HCT116 (cell line): ENCODE results near the gene PANX3. TPM values are rescaled to one million over a fixed set of nuclear protein-coding genes. Genes with fewer than 3 reads are reported as not detected.

Experiments
- ATAC-seq: fragments of 200-7000 bp; cut with Tn5 transposase; 2 replicates; pipeline ENCODE4 v1.9.1; 2020; ENCODE audit warnings: mild to moderate bottlenecking, moderate library complexity
- BruUV-seq: library from RNA; stranded (reverse); fragments of 400-500 nt; replicated peaks from 2 replicates; lab custom pipeline; 2021; lab: Mats Ljungman, UMichigan
- CTCF ChIA-PET: fragments of 300-600 bp; sonication (Branson Sonifier 250); formaldehyde crosslinking; loops from one replicate; lab custom pipeline; 2021; ENCODE audit warnings: antibody characterized with exemption; lab: Charles Lee
- POLR2A ChIA-PET: fragments of 300-600, 350-600 bp; sonication (Branson Sonifier 250); formaldehyde crosslinking; loops from one replicate; lab custom pipeline; 2021; ENCODE audit warnings: antibody characterized with exemption; lab: Charles Lee
- RAD21 ChIA-PET, 2 experiments: fragments of 300-600 bp; sonication (Branson Sonifier 250); formaldehyde crosslinking; loops; one replicate each; lab custom pipeline; 2023; ENCODE audit warnings: low total read pairs in 2 of 2; ENCODE audit not compliant: uncharacterized antibody in 2 of 2, unreplicated experiment in 2 of 2, low non-redundant PET in 1 of 2; lab: Charles Lee
- DNase-seq: peaks from one replicate; pipeline ENCODE4 v3.0.0-alpha.2; 2010; ENCODE audit warnings: low read depth, low spot score
- H2AFZ ChIP-seq: fragments of 200-600 bp; shearing (Covaris generic), sonication (generic); 2 replicates; pipeline ENCODE4 v1.6.1; 2017; ENCODE audit warnings: low read depth, mixed run types, mixed read lengths, antibody characterized with exemption, low read length; ENCODE audit not compliant: poor library complexity, severe bottlenecking
- H3K27ac ChIP-seq: 2 replicates; pipeline ENCODE4 v1.5.1; 2012; ENCODE audit warnings: low read depth, low read length
- H3K27me3 ChIP-seq: fragments of 200-600 bp; sonication (generic); 2 replicates; pipeline ENCODE4 v1.6.1; 2016; ENCODE audit warnings: mixed run types, low read length, mixed read lengths; ENCODE audit not compliant: insufficient read depth
- H3K36me3 ChIP-seq, 2 experiments: fragments of 200-500 bp in 1 of 2; fragments of 200-600 bp in 1 of 2; sonication (Bioruptor generic) in 1 of 2; sonication (generic) in 1 of 2; 2 replicates each; pipeline versions ENCODE4 v1.5.1 to v1.6.1; 2014 to 2016; ENCODE audit warnings: low read length in 2 of 2, inconsistent platforms in 1 of 2, mixed read lengths in 1 of 2, mixed run types in 1 of 2; ENCODE audit not compliant: insufficient read depth in 2 of 2, control insufficient read depth in 1 of 2
- H3K4me1 ChIP-seq, 2 experiments: fragments of 200-600 bp in 1 of 2; sonication (generic) in 1 of 2; 2 replicates each; pipeline versions ENCODE4 v1.5.1 to v1.6.1; 2012 to 2017; ENCODE audit warnings: low read length in 2 of 2, inconsistent platforms in 1 of 2, mild to moderate bottlenecking in 1 of 2, mixed read lengths in 1 of 2, mixed run types in 1 of 2, moderate library complexity in 1 of 2; ENCODE audit not compliant: insufficient read depth in 2 of 2, control insufficient read depth in 1 of 2
- H3K4me2 ChIP-seq: fragments of 200-600 bp; sonication (generic); 2 replicates; pipeline ENCODE4 v1.6.1; 2017; ENCODE audit warnings: mixed run types, low read length, mixed read lengths
- H3K4me3 ChIP-seq, 2 experiments: fragments of 200-600 bp in 1 of 2; sonication (generic) in 1 of 2; replicated peaks in 1 of 2; 2 replicates each; pipeline ENCODE4 v1.5.1; 2011 to 2016; ENCODE audit warnings: low read length in 2 of 2, control low read depth in 1 of 2, low read depth in 1 of 2, mild to moderate bottlenecking in 1 of 2, mixed read lengths in 1 of 2, mixed run types in 1 of 2
- H3K79me2 ChIP-seq: fragments of 200-600 bp; sonication (generic); 2 replicates; pipeline ENCODE4 v1.6.1; 2017; ENCODE audit warnings: mild to moderate bottlenecking, mixed run types, low read length, moderate library complexity, mixed read lengths; ENCODE audit not compliant: insufficient read depth
- H3K9ac ChIP-seq: fragments of 200-600 bp; sonication (generic); 2 replicates; pipeline ENCODE4 v1.6.1; 2016; ENCODE audit warnings: low read length, mixed read lengths
- H3K9me2 ChIP-seq: fragments of 200-600 bp; sonication (generic), shearing (Covaris generic); 2 replicates; pipeline ENCODE4 v1.6.1; 2017; ENCODE audit warnings: mixed run types, mild to moderate bottlenecking, moderate library complexity; ENCODE audit not compliant: insufficient read depth
- H3K9me3 ChIP-seq, 2 experiments: fragments of 200-500 bp in 1 of 2; fragments of 200-600 bp in 1 of 2; sonication (Bioruptor generic) in 1 of 2; sonication (generic) in 1 of 2; 2 replicates each; pipeline ENCODE4 v1.6.1; 2014 to 2017; ENCODE audit warnings: low read length in 2 of 2, mixed read lengths in 2 of 2, inconsistent platforms in 1 of 2, low read depth in 1 of 2, mild to moderate bottlenecking in 1 of 2, mixed run types in 1 of 2, moderate library complexity in 1 of 2; ENCODE audit not compliant: control insufficient read depth in 1 of 2, insufficient read depth in 1 of 2
- H4K20me1 ChIP-seq: fragments of 200-600 bp; sonication (generic), shearing (Covaris generic); 2 replicates; pipeline ENCODE4 v1.6.1; 2017; ENCODE audit warnings: mixed run types, mild to moderate bottlenecking, moderate library complexity; ENCODE audit not compliant: insufficient read depth
- ATF3 ChIP-seq: IDR thresholded peaks from 2 replicates; pipeline ENCODE4 v1.6.1; 2012
- CEBPB ChIP-seq: IDR thresholded peaks from 2 replicates; pipeline ENCODE4 v1.6.1; 2012; ENCODE audit warnings: low read depth
- CTCF ChIP-seq, 3 experiments: fragments of 200-600 bp in 1 of 3; sonication (generic) in 1 of 3; IDR thresholded peaks in 2 of 3; conservative IDR thresholded peaks in 1 of 3; 2 replicates each; pipeline ENCODE4 v1.5.1; 2012 to 2017; ENCODE audit warnings: low read depth in 2 of 3, low read length in 2 of 3, antibody characterized with exemption in 1 of 3, borderline replicate concordance in 1 of 3, control low read depth in 1 of 3, mild to moderate bottlenecking in 1 of 3, mixed read lengths in 1 of 3, mixed run types in 1 of 3, moderate library complexity in 1 of 3; ENCODE audit not compliant: insufficient read depth in 1 of 3
- JUND ChIP-seq: IDR thresholded peaks from 2 replicates; pipeline ENCODE4 v1.6.1; 2012
- MAX ChIP-seq: IDR thresholded peaks from 2 replicates; pipeline ENCODE4 v1.6.1; 2012
- POLR2A ChIP-seq: IDR thresholded peaks from 2 replicates; pipeline ENCODE4 v1.7.0; 2011; ENCODE audit warnings: borderline replicate concordance; ENCODE audit not compliant: insufficient read depth, insufficient read length; ENCODE audit errors: extremely low read depth
- POLR2AphosphoS5 ChIP-seq: IDR thresholded peaks from 2 replicates; pipeline ENCODE4 v1.6.1; 2011; ENCODE audit warnings: mild to moderate bottlenecking, low read depth, low read length, moderate library complexity
- RAD21 ChIP-seq: IDR thresholded peaks from 2 replicates; pipeline ENCODE4 v1.6.1; 2012; ENCODE audit warnings: low read depth, mild to moderate bottlenecking
- REST ChIP-seq: IDR thresholded peaks from 2 replicates; pipeline ENCODE4 v1.6.1; 2012; ENCODE audit warnings: low read depth
- SIN3A ChIP-seq: IDR thresholded peaks from 2 replicates; pipeline ENCODE4 v1.6.1; 2012; ENCODE audit warnings: low read depth
- SP1 ChIP-seq: IDR thresholded peaks from 2 replicates; pipeline ENCODE4 v1.6.1; 2012; ENCODE audit warnings: low read depth
- ZBTB33 ChIP-seq: IDR thresholded peaks from 2 replicates; pipeline ENCODE4 v1.6.1; 2011; ENCODE audit warnings: mild to moderate bottlenecking, low read length, moderate library complexity; ENCODE audit not compliant: insufficient replicate concordance; ENCODE audit errors: extremely low read depth
- ZFX ChIP-seq: fragments of 450-650 bp; IDR thresholded peaks from 2 replicates; pipeline ENCODE4 v1.6.1; 2017
- intact Hi-C: fragments of 100-400 bp; cut with micrococcal nuclease; formaldehyde crosslinking; loops from 2 replicates; pipeline ENCODE4 v1.10.0; 2022
- total RNA-seq: library from RNA; stranded (reverse); gene quantifications from one replicate; pipeline ENCODE4 v1.2.1, GENCODE V29; 2021; ENCODE audit not compliant: unreplicated experiment

Gene PANX3
- total RNA-seq, 1 experiment from 2014 or later, result not detected

GRCh38 chr11:124569697-124570096, 41.5 kb upstream of the PANX3 start, which contains the start of gene OR8A1:
Gene OR8A1, plus strand, starts transcription at chr11:124569997. Its CDS starts 123 bp downstream, at chr11:124570120.
- ChIA-PET POLR2A (no interaction called here), CTCF (no interaction called here), RAD21 (no interaction called here)

More at GRCh38 chr11:124569697-124570096, 41.5 kb upstream of the PANX3 start, which contains the start of gene OR8A1:
- no peak within 1 kb of the TSS for H3K9ac ChIP-seq
- H3K9me2 ChIP-seq, result no peaks in the 10 kb centered on the region
- H3K27ac ChIP-seq, result no peak within 1 kb of the TSS
- DNase-seq (no peak), ATAC-seq (no peak)
- no peak within 1 kb of the TSS for H3K4me2 ChIP-seq
- no TSS peak for BruUV-seq
- H3K9me3 ChIP-seq, result no peaks in the 10 kb centered on the region
- TF ChIP-seq POLR2A, result no peak
- TF ChIP-seq REST, result no peak
- TF ChIP-seq CEBPB, result no peak
- TF ChIP-seq CTCF (IDR thresholded peaks at IDR 0.05 in 2 of 3, conservative IDR thresholded peaks at IDR 0.05 in 1 of 3; ENCODE audit: borderline replicate concordance in 1 of 3, insufficient read depth in 1 of 3, low read depth in 2 of 3, low read length in 2 of 3), result no peak
- TF ChIP-seq ATF3, result no peak
- no peak for TF ChIP-seq MAX
- TF ChIP-seq ZBTB33, result no peak
- no peak for TF ChIP-seq SIN3A
- TF ChIP-seq POLR2AphosphoS5, result no peak
- TF ChIP-seq RAD21, result no peak
- TF ChIP-seq SP1, result no peak
- no peak for TF ChIP-seq ZFX
- TF ChIP-seq JUND, result no peak
- no peak within 1 kb of the TSS for H2AFZ ChIP-seq
- peaks cover 73% of the 10 kb centered on the region for H3K27me3 ChIP-seq
- intact Hi-C loops, result no loop called here
- no peak within 1 kb of the TSS for H3K4me3 ChIP-seq
- no peaks in the 10 kb centered on the region for H3K79me2 ChIP-seq
- H4K20me1 ChIP-seq, result no peaks in the 10 kb centered on the region; the same call in 1 of the 2 replicates
- no peaks in the 10 kb centered on the region for H3K4me1 ChIP-seq
- H3K36me3 ChIP-seq, result no peaks in the 10 kb centered on the region
